Mesenchymal stem cell (in vitro differentiated cells and primary cell): ENCODE results near the gene PCDHGC5.

Experiments
- DNase-seq: peaks from one replicate; pipeline ENCODE4 v3.0.0-alpha.2; 2013
- H2AFZ ChIP-seq: one replicate; pipeline ENCODE4 v1.6.1; 2013; ENCODE audit warnings: low read depth, mild to moderate bottlenecking, control low read depth, inconsistent platforms, low read length, moderate library complexity
- H2AK5ac ChIP-seq: 2 replicates; pipeline ENCODE4 v1.6.1; 2013; ENCODE audit warnings: low read length, moderate library complexity, mild to moderate bottlenecking, inconsistent platforms; ENCODE audit not compliant: severe bottlenecking
- H2BK120ac ChIP-seq: one replicate; pipeline ENCODE4 v1.6.1; 2013; ENCODE audit warnings: low read depth, mild to moderate bottlenecking, inconsistent platforms, low read length, moderate library complexity
- H2BK12ac ChIP-seq, 2 experiments: one replicate each; pipeline ENCODE4 v1.6.1; 2013; ENCODE audit warnings: inconsistent platforms in 2 of 2, low read length in 2 of 2, mild to moderate bottlenecking in 2 of 2, moderate library complexity in 2 of 2, control low read depth in 1 of 2
- H2BK15ac ChIP-seq: one replicate; pipeline ENCODE4 v1.6.1; 2013; ENCODE audit warnings: mild to moderate bottlenecking, low read depth, inconsistent platforms; ENCODE audit not compliant: poor library complexity, severe bottlenecking
- H2BK5ac ChIP-seq: 2 replicates; pipeline ENCODE4 v1.6.1; 2013; ENCODE audit warnings: low read depth, mild to moderate bottlenecking, low read length, control low read depth, inconsistent platforms; ENCODE audit not compliant: poor library complexity, severe bottlenecking
- H3K14ac ChIP-seq, 2 experiments: one replicate each; pipeline ENCODE4 v1.6.1; 2013; ENCODE audit warnings: inconsistent platforms in 2 of 2, low read length in 2 of 2, control low read depth in 1 of 2, mild to moderate bottlenecking in 1 of 2, moderate library complexity in 1 of 2
- H3K18ac ChIP-seq, 2 experiments: one replicate each; pipeline ENCODE4 v1.6.1; 2013; ENCODE audit warnings: inconsistent platforms in 2 of 2, low read length in 2 of 2, control low read depth in 1 of 2, low read depth in 1 of 2, mild to moderate bottlenecking in 1 of 2
- H3K23ac ChIP-seq, 2 experiments: one replicate each; pipeline ENCODE4 v1.6.1; 2013; ENCODE audit warnings: inconsistent platforms in 2 of 2, low read length in 2 of 2, mild to moderate bottlenecking in 2 of 2, moderate library complexity in 2 of 2, control low read depth in 1 of 2
- H3K27ac ChIP-seq: 2 replicates; pipeline ENCODE4 v1.5.1; 2013; ENCODE audit warnings: mild to moderate bottlenecking, moderate library complexity, low read length, control low read depth, inconsistent platforms; ENCODE audit not compliant: poor library complexity, severe bottlenecking
- H3K27me3 ChIP-seq, 2 experiments: 2 replicates each; pipeline versions ENCODE4 v1.6.1 to v1.7.0; 2013; ENCODE audit warnings: low read length in 2 of 2, mild to moderate bottlenecking in 2 of 2, moderate library complexity in 2 of 2, control low read depth in 1 of 2, inconsistent platforms in 1 of 2; ENCODE audit not compliant: control insufficient read depth in 1 of 2, insufficient read depth in 1 of 2
- H3K36me3 ChIP-seq, 2 experiments: 2 replicates each; pipeline versions ENCODE4 v1.6.1 to v1.7.0; 2013; ENCODE audit warnings: low read length in 2 of 2, control low read depth in 1 of 2, inconsistent platforms in 1 of 2, low read depth in 1 of 2, mild to moderate bottlenecking in 1 of 2; ENCODE audit not compliant: insufficient read depth in 2 of 2, control insufficient read depth in 1 of 2
- H3K4ac ChIP-seq, 2 experiments: one replicate each; pipeline ENCODE4 v1.6.1; 2013; ENCODE audit warnings: inconsistent platforms in 2 of 2, low read length in 2 of 2, mild to moderate bottlenecking in 2 of 2, moderate library complexity in 2 of 2, control low read depth in 1 of 2, low read depth in 1 of 2
- H3K4me1 ChIP-seq: 2 replicates; pipeline ENCODE4 v1.6.1; 2013; ENCODE audit warnings: low read depth, low read length, control low read depth; ENCODE audit not compliant: control insufficient read depth, insufficient read depth
- H3K4me2 ChIP-seq: 2 replicates; pipeline ENCODE4 v1.6.1; 2013; ENCODE audit warnings: low read length, mild to moderate bottlenecking, inconsistent platforms; ENCODE audit not compliant: poor library complexity, severe bottlenecking
- H3K4me3 ChIP-seq, 2 experiments: 2 replicates each; pipeline versions ENCODE4 v1.5.1 to v1.7.0; 2013; ENCODE audit warnings: low read length in 2 of 2, mild to moderate bottlenecking in 2 of 2, control low read depth in 1 of 2, low read depth in 1 of 2; ENCODE audit not compliant: insufficient read depth in 1 of 2
- H3K79me1 ChIP-seq: replicated peaks from 2 replicates; pipeline ENCODE4 v1.6.1; 2013; ENCODE audit warnings: mild to moderate bottlenecking, control low read depth, low read length, inconsistent platforms; ENCODE audit not compliant: poor library complexity, severe bottlenecking
- H3K9ac ChIP-seq: 2 replicates; pipeline ENCODE4 v1.7.0; 2013; ENCODE audit warnings: mild to moderate bottlenecking, low read length, moderate library complexity
- H3K9me3 ChIP-seq: 2 replicates; pipeline ENCODE4 v1.7.0; 2013; ENCODE audit warnings: mild to moderate bottlenecking, low read length; ENCODE audit not compliant: control insufficient read depth
- H4K8ac ChIP-seq: one replicate; pipeline ENCODE4 v1.6.1; 2013; ENCODE audit warnings: inconsistent platforms, mild to moderate bottlenecking, low read length, moderate library complexity
- H4K91ac ChIP-seq: one replicate; pipeline ENCODE4 v1.6.1; 2013; ENCODE audit warnings: mild to moderate bottlenecking, low read length, inconsistent platforms
- WGBS: methylation state at CpG from one replicate; pipeline ENCODE4 v1.1.7; 2013; ENCODE audit warnings: mixed read lengths; 5-methylcytosine and 5-hydroxymethylcytosine counted together

The PCDHGC5 gene

GRCh38 chr5:141486091-141486490 lies 2.8 kb upstream of the PCDHGC5 start:
- no peaks in the 10 kb centered on the region for H3K27me3 ChIP-seq
- H3K4me2 ChIP-seq = no peak overlapping the region
- H4K8ac ChIP-seq = no peak overlapping the region
- WGBS = 97% methylated on average over 9 of the region's 9 CpGs
- H3K4ac ChIP-seq = no peak overlapping the region
- H3K79me1 ChIP-seq = peaks cover 36% of the 10 kb centered on the region
- no peak overlapping the region for H3K23ac ChIP-seq
- no peak overlapping the region for H4K91ac ChIP-seq
- H2AK5ac ChIP-seq = no peak overlapping the region
- no peak overlapping the region for H3K4me3 ChIP-seq
- no peak overlapping the region for H3K9ac ChIP-seq
- H3K18ac ChIP-seq = no peak overlapping the region
- H2BK12ac ChIP-seq = no peak overlapping the region
- no peak overlapping the region for H3K14ac ChIP-seq
- H2BK15ac ChIP-seq = no peak overlapping the region
- H3K36me3 ChIP-seq = peaks cover 46 to 47% of the 10 kb centered on the region in 2 experiments
- no peak overlapping the region for H2AFZ ChIP-seq
- no peaks in the 10 kb centered on the region for H3K9me3 ChIP-seq
- H2BK5ac ChIP-seq = no peak overlapping the region
- no peak overlapping the region for H2BK120ac ChIP-seq
- peaks cover 24% of the 10 kb centered on the region for H3K4me1 ChIP-seq
- DNase-seq = no peak
- H3K27ac ChIP-seq = no peak overlapping the region

DNA sequence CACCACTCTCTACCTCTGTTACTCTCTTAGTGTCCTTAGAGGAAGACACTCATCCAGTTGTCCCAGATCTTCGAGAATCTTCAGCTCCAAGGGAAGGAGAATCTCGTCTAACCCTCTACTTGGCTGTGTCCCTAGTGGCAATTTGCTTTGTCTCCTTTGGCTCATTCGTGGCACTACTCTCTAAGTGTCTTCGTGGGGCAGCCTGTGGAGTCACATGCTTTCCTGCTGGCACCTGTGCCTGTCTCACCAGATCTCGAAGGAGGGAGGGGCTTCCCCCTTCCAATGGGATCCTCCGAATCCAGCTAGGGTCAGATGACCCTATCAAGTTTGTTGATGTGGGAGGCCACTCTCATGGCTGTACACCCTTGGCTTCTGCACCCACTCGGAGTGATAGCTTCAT lies 1.8 kb upstream of the PCDHGC5 start:
- Histone ChIP-seq H3K27me3 (no peaks in the 10 kb centered on the region), H3K36me3 (peaks cover 56 to 57% of the 10 kb centered on the region in 2 experiments), H2BK5ac (no peak overlapping the region), H2AFZ (no peak overlapping the region), H3K4ac (no peak overlapping the region), H3K9ac (no peak overlapping the region), H3K4me1 (peaks cover 24% of the 10 kb centered on the region), H2BK12ac (no peak overlapping the region), H2BK120ac (no peak overlapping the region), H3K27ac (no peak overlapping the region), H4K91ac (no peak overlapping the region), H3K23ac (no peak overlapping the region), H4K8ac (no peak overlapping the region), H3K9me3 (no peaks in the 10 kb centered on the region), H2AK5ac (no peak overlapping the region), H3K79me1 (peaks cover 44% of the 10 kb centered on the region), H3K4me3 (no peak overlapping the region), H2BK15ac (no peak overlapping the region), H3K14ac (no peak overlapping the region), H3K18ac (no peak overlapping the region), H3K4me2 (no peak overlapping the region)
- 96% methylated on average over 7 of the region's 7 CpGs for WGBS
- DNase-seq = no peak

DNA sequence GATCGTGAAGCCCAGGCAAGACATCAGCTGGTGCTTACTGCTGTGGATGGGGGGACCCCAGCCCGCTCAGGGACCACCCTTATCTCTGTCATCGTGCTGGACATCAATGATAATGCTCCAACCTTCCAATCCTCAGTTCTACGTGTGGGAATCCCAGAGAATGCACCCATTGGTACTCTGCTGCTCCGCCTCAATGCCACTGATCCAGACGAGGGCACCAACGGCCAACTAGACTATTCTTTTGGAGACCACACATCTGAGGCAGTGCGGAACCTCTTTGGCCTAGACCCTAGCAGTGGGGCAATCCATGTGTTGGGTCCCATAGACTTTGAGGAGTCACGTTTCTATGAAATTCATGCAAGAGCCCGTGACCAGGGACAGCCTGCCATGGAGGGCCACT lies 960 bp downstream of the PCDHGC5 start:
- peak overlapping the region; percentile 66 for H3K9ac ChIP-seq
- H2AK5ac ChIP-seq = no peak overlapping the region
- H3K18ac ChIP-seq = no peak overlapping the region
- H3K27me3 ChIP-seq = no peaks in the 10 kb centered on the region
- no peak overlapping the region for H2BK15ac ChIP-seq
- H4K8ac ChIP-seq = no peak overlapping the region
- H3K4ac ChIP-seq = no peak overlapping the region
- H3K79me1 ChIP-seq = peaks cover 51% of the 10 kb centered on the region
- H3K4me2 ChIP-seq = no peak overlapping the region
- no peak for DNase-seq
- no peak overlapping the region for H3K23ac ChIP-seq
- peaks cover 56 to 61% of the 10 kb centered on the region in 2 experiments for H3K36me3 ChIP-seq
- H2BK5ac ChIP-seq = no peak overlapping the region
- no peak overlapping the region for H3K14ac ChIP-seq
- peaks cover 36% of the 10 kb centered on the region for H3K4me1 ChIP-seq
- H3K4me3 ChIP-seq = peak overlapping the region in 1 of 2 experiments; percentile 65
- H3K27ac ChIP-seq = no peak overlapping the region
- WGBS = 97% methylated on average over 10 of the region's 10 CpGs
- H2BK12ac ChIP-seq = no peak overlapping the region
- no peaks in the 10 kb centered on the region for H3K9me3 ChIP-seq
- no peak overlapping the region for H2AFZ ChIP-seq
- H4K91ac ChIP-seq = no peak overlapping the region
- H2BK120ac ChIP-seq = no peak overlapping the region

GRCh38 chr5:141490271-141490670 lies 1.4 kb downstream of the PCDHGC5 start:
- H4K91ac ChIP-seq = no peak overlapping the region
- no peak overlapping the region for H4K8ac ChIP-seq
- no peak overlapping the region for H3K4ac ChIP-seq
- no peak overlapping the region for H3K4me3 ChIP-seq
- H3K27ac ChIP-seq = no peak overlapping the region
- H2BK12ac ChIP-seq = no peak overlapping the region
- H3K23ac ChIP-seq = no peak overlapping the region
- no peaks in the 10 kb centered on the region for H3K27me3 ChIP-seq
- H3K9me3 ChIP-seq = no peaks in the 10 kb centered on the region
- H3K18ac ChIP-seq = no peak overlapping the region
- peaks cover 39% of the 10 kb centered on the region for H3K4me1 ChIP-seq
- H3K4me2 ChIP-seq = no peak overlapping the region
- H3K9ac ChIP-seq = no peak overlapping the region
- H2BK120ac ChIP-seq = no peak overlapping the region
- no peak overlapping the region for H2BK15ac ChIP-seq
- no peak overlapping the region for H2AK5ac ChIP-seq
- peaks cover 56 to 57% of the 10 kb centered on the region in 2 experiments for H3K36me3 ChIP-seq
- H3K14ac ChIP-seq = no peak overlapping the region
- no peak for DNase-seq
- WGBS = 98% methylated on average over 10 of the region's 10 CpGs
- H3K79me1 ChIP-seq = peaks cover 47% of the 10 kb centered on the region
- no peak overlapping the region for H2AFZ ChIP-seq
- H2BK5ac ChIP-seq = no peak overlapping the region
